Hepatocyte (in vitro differentiated cells): ENCODE data around the gene PEX12. TPM values are rescaled to one million over a fixed set of nuclear protein-coding genes. Genes with fewer than 3 reads are reported as not detected.

Experiments used
- DNase-seq: peaks from one replicate; pipeline ENCODE4 v3.0.0-alpha.2; 2016; ENCODE audit warnings: low spot score
- H2AFZ ChIP-seq: fragments of 200-600 bp; sonication (generic); 2 replicates; pipeline ENCODE4 v1.6.0; 2016; ENCODE audit warnings: antibody characterized with exemption, mild to moderate bottlenecking
- H3K27ac ChIP-seq: fragments of 200-600 bp; sonication (generic); 2 replicates; pipeline ENCODE4 v1.5.1; 2016; ENCODE audit warnings: mild to moderate bottlenecking
- H3K27me3 ChIP-seq: fragments of 200-600 bp; sonication (generic); 2 replicates; pipeline ENCODE4 v1.6.1; 2016
- H3K36me3 ChIP-seq: fragments of 200-600 bp; sonication (generic); replicated peaks from 2 replicates; pipeline ENCODE4 v1.5.1; 2016; ENCODE audit warnings: low read depth; ENCODE audit not compliant: insufficient read depth
- H3K4me1 ChIP-seq: fragments of 200-600 bp; sonication (generic); 2 replicates; pipeline ENCODE4 v1.5.1; 2016; ENCODE audit warnings: mild to moderate bottlenecking, moderate library complexity; ENCODE audit not compliant: insufficient read depth
- H3K4me2 ChIP-seq: fragments of 200-600 bp; sonication (generic); 2 replicates; pipeline ENCODE4 v1.6.0; 2016
- H3K4me3 ChIP-seq: fragments of 200-600 bp; sonication (generic); 2 replicates; pipeline ENCODE4 v1.5.1; 2016; ENCODE audit warnings: mild to moderate bottlenecking
- H3K79me2 ChIP-seq: fragments of 200-600 bp; sonication (generic); 2 replicates; pipeline ENCODE4 v1.6.0; 2017; ENCODE audit warnings: mild to moderate bottlenecking
- H3K9me2 ChIP-seq: fragments of 200-600 bp; sonication (generic); replicated peaks from 2 replicates; pipeline ENCODE4 v1.6.0; 2017; ENCODE audit warnings: mild to moderate bottlenecking; ENCODE audit not compliant: insufficient read depth
- H3K9me3 ChIP-seq: fragments of 200-600 bp; sonication (generic); 2 replicates; pipeline ENCODE4 v1.5.1; 2016; ENCODE audit warnings: low read depth, mild to moderate bottlenecking
- H4K20me1 ChIP-seq: fragments of 200-600 bp; sonication (generic); 2 replicates; pipeline ENCODE4 v1.6.0; 2016; ENCODE audit warnings: mild to moderate bottlenecking; ENCODE audit not compliant: insufficient read depth, poor library complexity, severe bottlenecking
- EZH2 ChIP-seq: fragments of 200-600 bp; sonication (generic); IDR thresholded peaks from 2 replicates; pipeline ENCODE4 v1.6.1; 2016; ENCODE audit warnings: antibody characterized with exemption, mild to moderate bottlenecking, borderline replicate concordance
- EZH2phosphoT487 ChIP-seq: fragments of 200-600 bp; sonication (generic); IDR thresholded peaks from one replicate; pipeline ENCODE4 v1.6.1; 2018; ENCODE audit warnings: antibody characterized with exemption, mild to moderate bottlenecking, low read depth, moderate library complexity; ENCODE audit not compliant: unreplicated experiment, severe bottlenecking
- WGBS: methylation state at CpG from one replicate; pipeline ENCODE4 v1.1.6; 2016; ENCODE audit warnings: low lambda C conversion rate; ENCODE audit errors: missing lambda C conversion rate; 5-methylcytosine and 5-hydroxymethylcytosine counted together
- polyA plus RNA-seq: library from polyadenylated mRNA; unstranded; fragments of >200 nt; fragmentation: Nextera tagmentation; extraction: Ambion mirVana; gene quantifications from 2 replicates; pipeline ENCODE4 v1.2.1, GENCODE V29; 2016
- total RNA-seq: library from RNA; depleted of rRNA; stranded (reverse); fragments of >200 nt; gene quantifications from 2 replicates; pipeline ENCODE4 v1.2.3, GENCODE V29; 2014
- TF ChIP-seq, protein P1 (sequence below): fragments of 200-600 bp; sonication (generic); IDR thresholded peaks from 2 replicates; pipeline ENCODE4 v1.5.1; 2016; ENCODE audit warnings: antibody characterized with exemption, mild to moderate bottlenecking; ENCODE audit not compliant: poor library complexity

PEX12 gene
- total and polyA plus RNA-seq, 2 experiments from 2014 or later = 3.6 to 10.5 TPM

DNA sequence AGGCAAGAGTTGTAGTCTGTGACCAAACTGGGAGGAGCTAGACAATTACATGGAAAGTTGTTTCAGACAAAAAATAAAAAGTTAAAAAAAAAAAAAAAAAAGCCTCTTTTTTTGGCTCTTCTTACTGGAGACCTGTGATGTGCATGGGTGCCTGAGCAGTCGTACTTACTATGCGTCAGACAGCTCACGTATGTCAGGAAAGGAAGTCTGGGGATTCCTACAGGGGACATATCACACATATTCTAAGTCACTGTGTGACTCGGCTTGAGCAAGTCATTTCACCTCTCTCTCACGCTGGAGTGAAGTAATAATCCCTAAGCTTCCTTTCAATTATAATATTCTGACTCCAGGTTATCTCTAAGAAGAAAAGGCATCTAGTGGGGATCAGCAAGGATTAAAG, 23.7 kb downstream of the PEX12 start:
- Histone ChIP-seq H3K4me2 (no peak overlapping the region), H3K27ac (no peak overlapping the region), H3K79me2 (no peaks in the 10 kb centered on the region), H3K4me1 (no peaks in the 10 kb centered on the region), H2AFZ (no peak overlapping the region), H3K36me3 (no peaks in the 10 kb centered on the region), H4K20me1 (no peaks in the 10 kb centered on the region), H3K27me3 (peaks cover 29% of the 10 kb centered on the region), H3K9me2 (no peaks in the 10 kb centered on the region), H3K9me3 (no peaks in the 10 kb centered on the region), H3K4me3 (no peak overlapping the region)
- TF ChIP-seq EZH2 (no peak), EZH2phosphoT487 (no peak)
- TF ChIP-seq, protein P1, sequence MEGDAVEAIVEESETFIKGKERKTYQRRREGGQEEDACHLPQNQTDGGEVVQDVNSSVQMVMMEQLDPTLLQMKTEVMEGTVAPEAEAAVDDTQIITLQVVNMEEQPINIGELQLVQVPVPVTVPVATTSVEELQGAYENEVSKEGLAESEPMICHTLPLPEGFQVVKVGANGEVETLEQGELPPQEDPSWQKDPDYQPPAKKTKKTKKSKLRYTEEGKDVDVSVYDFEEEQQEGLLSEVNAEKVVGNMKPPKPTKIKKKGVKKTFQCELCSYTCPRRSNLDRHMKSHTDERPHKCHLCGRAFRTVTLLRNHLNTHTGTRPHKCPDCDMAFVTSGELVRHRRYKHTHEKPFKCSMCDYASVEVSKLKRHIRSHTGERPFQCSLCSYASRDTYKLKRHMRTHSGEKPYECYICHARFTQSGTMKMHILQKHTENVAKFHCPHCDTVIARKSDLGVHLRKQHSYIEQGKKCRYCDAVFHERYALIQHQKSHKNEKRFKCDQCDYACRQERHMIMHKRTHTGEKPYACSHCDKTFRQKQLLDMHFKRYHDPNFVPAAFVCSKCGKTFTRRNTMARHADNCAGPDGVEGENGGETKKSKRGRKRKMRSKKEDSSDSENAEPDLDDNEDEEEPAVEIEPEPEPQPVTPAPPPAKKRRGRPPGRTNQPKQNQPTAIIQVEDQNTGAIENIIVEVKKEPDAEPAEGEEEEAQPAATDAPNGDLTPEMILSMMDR = no peak
- no peak for DNase-seq
- 83% methylated on average over 5 of the region's 5 CpGs for WGBS

DNA sequence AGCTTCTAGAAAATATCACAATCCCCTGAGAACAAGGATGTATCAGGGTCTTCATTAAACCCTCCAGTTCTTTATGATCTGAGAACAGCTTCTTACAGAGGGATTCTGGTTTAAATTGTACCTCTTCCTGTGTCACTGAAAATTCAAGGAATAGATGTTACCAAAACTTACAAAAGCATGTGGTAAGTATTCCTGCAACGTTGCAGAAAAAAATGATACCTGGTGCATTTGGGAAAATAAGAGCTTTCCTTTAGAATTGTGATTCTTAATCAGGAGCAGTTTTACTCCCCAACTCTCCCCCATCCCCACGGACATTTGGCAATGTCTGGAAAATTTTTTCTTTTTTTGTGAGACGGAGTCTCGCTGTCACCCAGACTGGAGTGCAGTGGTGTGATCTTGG, 25.1 kb downstream of the PEX12 start:
- no peak overlapping the region for H3K27ac ChIP-seq
- no peaks in the 10 kb centered on the region for H3K36me3 ChIP-seq
- no peaks in the 10 kb centered on the region for H3K4me1 ChIP-seq
- no peaks in the 10 kb centered on the region for H3K9me2 ChIP-seq
- H3K4me3 ChIP-seq = no peak overlapping the region
- H3K4me2 ChIP-seq = no peak overlapping the region
- WGBS = 83% methylated on average over 4 of the region's 4 CpGs
- no peak for DNase-seq
- TF ChIP-seq, protein P1 = no peak
- TF ChIP-seq EZH2 (no peak), EZH2phosphoT487 (no peak)
- H3K79me2 ChIP-seq = no peaks in the 10 kb centered on the region
- no peak overlapping the region for H2AFZ ChIP-seq
- peaks cover 42% of the 10 kb centered on the region for H3K27me3 ChIP-seq
- H3K9me3 ChIP-seq = no peaks in the 10 kb centered on the region
- no peaks in the 10 kb centered on the region for H4K20me1 ChIP-seq

DNA sequence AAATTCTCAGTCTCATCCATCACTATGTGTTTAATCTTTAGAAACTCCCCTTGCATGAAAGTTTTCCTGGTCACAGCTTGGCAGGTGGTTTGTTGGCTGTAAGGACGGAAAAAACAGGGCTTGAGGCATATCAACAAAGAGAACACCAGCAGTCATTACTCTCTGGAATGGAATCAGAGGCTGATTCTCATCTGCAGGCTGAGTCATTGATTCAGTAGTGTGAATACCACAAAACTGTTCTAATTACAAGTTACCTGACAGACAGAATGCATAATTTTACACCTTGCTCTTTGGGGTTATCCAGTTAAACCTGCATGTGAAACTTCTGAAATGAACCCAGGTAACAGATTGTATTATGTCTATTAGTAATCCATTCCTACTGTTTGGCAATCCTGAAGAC, 29.4 kb downstream of the PEX12 start:
- H3K4me1 ChIP-seq = no peaks in the 10 kb centered on the region
- TF ChIP-seq EZH2 (no peak), EZH2phosphoT487 (no peak)
- TF ChIP-seq, protein P1 = no peak
- H3K9me2 ChIP-seq = no peaks in the 10 kb centered on the region
- H3K4me2 ChIP-seq = no peak overlapping the region
- H2AFZ ChIP-seq = no peak overlapping the region
- H3K4me3 ChIP-seq = no peak overlapping the region
- H3K27ac ChIP-seq = no peak overlapping the region
- H3K27me3 ChIP-seq = peaks cover 54% of the 10 kb centered on the region
- no peaks in the 10 kb centered on the region for H3K36me3 ChIP-seq
- H3K9me3 ChIP-seq = no peaks in the 10 kb centered on the region
- no peaks in the 10 kb centered on the region for H4K20me1 ChIP-seq
- no peak for DNase-seq
- no peaks in the 10 kb centered on the region for H3K79me2 ChIP-seq
- WGBS = 61% methylated on average over 1 of the region's 1 CpG

DNA sequence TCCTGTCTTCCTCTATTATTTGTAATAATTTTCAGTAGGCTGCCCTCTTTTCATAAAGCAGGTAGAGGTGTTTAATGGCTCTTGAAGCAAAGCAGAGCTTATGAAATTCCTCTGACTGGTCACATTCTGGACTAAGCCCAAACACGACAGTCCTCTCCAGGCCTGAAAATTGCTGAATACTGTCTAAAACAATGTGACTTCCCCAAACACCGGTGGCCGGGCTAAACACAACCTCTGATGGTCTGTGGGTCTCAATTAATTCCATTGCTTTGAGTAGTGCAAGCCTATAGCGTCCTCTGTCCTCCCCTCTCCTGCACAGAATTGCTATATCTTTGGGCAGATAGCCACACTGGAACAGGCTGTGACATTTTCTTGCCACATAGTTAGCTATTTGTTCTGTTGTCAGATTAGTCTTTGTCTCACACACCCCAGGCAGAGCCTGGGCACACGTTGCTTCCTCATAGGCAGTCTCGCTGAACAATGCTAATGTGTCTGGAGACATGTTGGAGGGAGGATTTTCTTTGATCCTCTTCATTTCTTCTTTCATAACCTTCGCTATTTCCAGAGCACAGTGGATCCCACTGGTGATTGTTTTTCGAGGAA, 30.1 kb downstream of the PEX12 start:
- no peak overlapping the region for H3K4me3 ChIP-seq
- H3K9me2 ChIP-seq = no peaks in the 10 kb centered on the region
- no peak for DNase-seq
- no peak overlapping the region for H3K27ac ChIP-seq
- no peak overlapping the region for H3K4me2 ChIP-seq
- no peaks in the 10 kb centered on the region for H4K20me1 ChIP-seq
- H3K9me3 ChIP-seq = no peaks in the 10 kb centered on the region
- TF ChIP-seq EZH2 = no peak
- TF ChIP-seq, protein P1 = no peak
- no peak for TF ChIP-seq EZH2phosphoT487
- peaks cover 51% of the 10 kb centered on the region for H3K27me3 ChIP-seq
- no peaks in the 10 kb centered on the region for H3K4me1 ChIP-seq
- 70% methylated on average over 8 of the region's 8 CpGs for WGBS
- H3K36me3 ChIP-seq = no peaks in the 10 kb centered on the region
- H3K79me2 ChIP-seq = no peaks in the 10 kb centered on the region
- no peak overlapping the region for H2AFZ ChIP-seq
